Measurements from ENCODE around the gene ANK3. TPM values are rescaled to one million over a fixed set of nuclear protein-coding genes. Genes with fewer than 3 reads are reported as not detected.

Gene ANK3
- total RNA-seq, 1 experiment from 2014 or later: 15.3 TPM

GRCh38 chr10:60277656-60278055 is 112.0 kb downstream of the ANK3 start:
- intact Hi-C loops (cut with micrococcal nuclease): no loop called here
- H2AFZ ChIP-seq (ENCODE audit: low read depth, low read length, poor library complexity, severe bottlenecking): no peak overlapping the region
- H3K9me3 ChIP-seq (ENCODE audit: control insufficient read depth in 1 of 2, insufficient read depth in 1 of 2, low read depth in 1 of 2, low read length in 2 of 2): no peaks in the 10 kb centered on the region
- no peak for ATAC-seq
- H3K9me2 ChIP-seq (ENCODE audit: insufficient read depth): no peaks in the 10 kb centered on the region
- ChIA-PET CTCF (no interaction called here), RAD21 (ENCODE audit: low non-redundant PET in 1 of 2, low total read pairs in 2 of 2, uncharacterized antibody in 2 of 2, unreplicated experiment in 2 of 2) (no interaction called here), POLR2A (no interaction called here)
- H3K4me1 ChIP-seq (ENCODE audit: control insufficient read depth in 1 of 2, insufficient read depth in 2 of 2, low read length in 2 of 2): peaks cover 0 to 5% of the 10 kb centered on the region in 2 experiments; a peak in 2 of 4 replicates
- H3K4me2 ChIP-seq (ENCODE audit: low read length): no peak overlapping the region
- no peak overlapping the region for H3K9ac ChIP-seq (ENCODE audit: low read length)
- no peak overlapping the region for H3K4me3 ChIP-seq (replicated peaks in 1 of 2; ENCODE audit: low read depth in 1 of 2, low read length in 2 of 2)
- TF ChIP-seq RAD21 (IDR thresholded peaks at IDR 0.05; ENCODE audit: low read depth) (no peak), EGR1 (IDR thresholded peaks at IDR 0.05; ENCODE audit: low read depth) (no peak), ZNF274 (IDR thresholded peaks at IDR 0.05; ENCODE audit: low read depth, low read length) (no peak), CBX3 (IDR thresholded peaks at IDR 0.05; ENCODE audit: low read depth) (no peak), EZH2phosphoT487 (IDR thresholded peaks at IDR 0.05; ENCODE audit: borderline replicate concordance) (no peak), SRF (IDR thresholded peaks at IDR 0.05; ENCODE audit: low read depth) (no peak)
- H4K20me1 ChIP-seq (ENCODE audit: insufficient read depth): no peaks in the 10 kb centered on the region
- no peaks in the 10 kb centered on the region for H3K27me3 ChIP-seq (ENCODE audit: insufficient read depth, low read length)
- H3K36me3 ChIP-seq (ENCODE audit: control insufficient read depth in 1 of 2, insufficient read depth in 2 of 2, low read length in 2 of 2): no peaks in the 10 kb centered on the region
- H3K27ac ChIP-seq (ENCODE audit: low read depth, low read length): no peak overlapping the region
- no peaks in the 10 kb centered on the region for H3K79me2 ChIP-seq (ENCODE audit: insufficient read depth, low read length)
- BruUV-seq (replicated peaks): no TSS peak
- DNase-seq (ENCODE audit: low read depth, low spot score): no peak

- Histone ChIP-seq H3K9me3 (ENCODE audit: control insufficient read depth in 1 of 2, insufficient read depth in 1 of 2, low read depth in 1 of 2, low read length in 2 of 2) (no peaks in the 10 kb centered on the region), H3K4me1 (ENCODE audit: control insufficient read depth in 1 of 2, insufficient read depth in 2 of 2, low read length in 2 of 2) (no peaks in the 10 kb centered on the region), H3K9me2 (ENCODE audit: insufficient read depth) (no peaks in the 10 kb centered on the region), H2AFZ (ENCODE audit: low read depth, low read length, poor library complexity, severe bottlenecking) (no peak overlapping the region), H3K9ac (ENCODE audit: low read length) (no peak overlapping the region), H3K36me3 (ENCODE audit: control insufficient read depth in 1 of 2, insufficient read depth in 2 of 2, low read length in 2 of 2) (no peaks in the 10 kb centered on the region), H3K27me3 (ENCODE audit: insufficient read depth, low read length) (no peaks in the 10 kb centered on the region), H3K79me2 (ENCODE audit: insufficient read depth, low read length) (no peaks in the 10 kb centered on the region), H4K20me1 (ENCODE audit: insufficient read depth) (no peaks in the 10 kb centered on the region), H3K27ac (ENCODE audit: low read depth, low read length) (no peak overlapping the region), H3K4me3 (replicated peaks in 1 of 2; ENCODE audit: low read depth in 1 of 2, low read length in 2 of 2) (no peak overlapping the region), H3K4me2 (ENCODE audit: low read length) (no peak overlapping the region)
- BruUV-seq (replicated peaks): no TSS peak
- ChIA-PET CTCF (no interaction called here), POLR2A (no interaction called here), RAD21 (ENCODE audit: low non-redundant PET in 1 of 2, low total read pairs in 2 of 2, uncharacterized antibody in 2 of 2, unreplicated experiment in 2 of 2) (no interaction called here)
- intact Hi-C loops (cut with micrococcal nuclease): no loop called here
- DNase-seq (ENCODE audit: low read depth, low spot score) (no peak), ATAC-seq (no peak)
- TF ChIP-seq SIN3A (IDR thresholded peaks at IDR 0.05; ENCODE audit: low read depth): no peak
- no peak for TF ChIP-seq EZH2phosphoT487 (IDR thresholded peaks at IDR 0.05; ENCODE audit: borderline replicate concordance)
- TF ChIP-seq POLR2AphosphoS5 (IDR thresholded peaks at IDR 0.05; ENCODE audit: low read depth, low read length): no peak
- no peak for TF ChIP-seq ZNF274 (IDR thresholded peaks at IDR 0.05; ENCODE audit: low read depth, low read length)
- TF ChIP-seq ZFX (IDR thresholded peaks at IDR 0.05): no peak
- TF ChIP-seq SRF (IDR thresholded peaks at IDR 0.05; ENCODE audit: low read depth): no peak
- no peak for TF ChIP-seq CBX3 (IDR thresholded peaks at IDR 0.05; ENCODE audit: low read depth)
- TF ChIP-seq JUND (IDR thresholded peaks at IDR 0.05): no peak
- TF ChIP-seq TCF7L2 (IDR thresholded peaks at IDR 0.05; ENCODE audit: borderline replicate concordance, extremely low read depth, insufficient read depth, insufficient read length): no peak
- no peak for TF ChIP-seq EGR1 (IDR thresholded peaks at IDR 0.05; ENCODE audit: low read depth)
- TF ChIP-seq REST (IDR thresholded peaks at IDR 0.05; ENCODE audit: low read depth): no peak
- TF ChIP-seq MAX (IDR thresholded peaks at IDR 0.05): no peak
Observed at GRCh38 chr10:60276232-60276631, 113.4 kb downstream of the ANK3 start.
